ENCODE measurements around the gene SLC35E3. TPM values are rescaled to one million over a fixed set of nuclear protein-coding genes. Genes with fewer than 3 reads are reported as not detected.

The SLC35E3 gene
- total RNA-seq, 2 experiments from 2014 or later: 8.1 TPM

GRCh38 chr12:68775121-68775630 lies 29.2 kb downstream of the SLC35E3 start:
- POLR2A ChIA-PET: no interaction called here
- Mint-ChIP-seq H3K27ac (no peak overlapping the region), H3K9me3 (no peaks in the 10 kb centered on the region), H3K36me3 (ENCODE audit: low read depth) (no peaks in the 10 kb centered on the region), H3K4me3 (no peak overlapping the region), H3K4me1 (peaks cover 19% of the 10 kb centered on the region), H3K27me3 (no peaks in the 10 kb centered on the region)
- no peak for DNase-seq
- CTCF ChIA-PET: interaction anchor here (1.8 kb wide), 1 partner anchor 33 kb away, joined by 4 read pairs; the partner anchor contains the start of gene MDM2

GRCh38 chr12:68776976-68777610 lies 31.1 kb downstream of the SLC35E3 start:
- ChIA-PET CTCF (interaction anchor here (0.6 to 1.3 kb wide), 3 partner anchors 23 to 42 kb away, joined by 3 to 7 read pairs (median 4); no protein-coding TSS in a partner anchor), POLR2A (interaction anchor here (0.6 kb wide), 1 partner anchor 119 kb away, joined by 3 read pairs; no protein-coding TSS in a partner anchor)
- Mint-ChIP-seq H3K36me3 (ENCODE audit: low read depth) (no peaks in the 10 kb centered on the region), H3K27ac (no peak overlapping the region), H3K27me3 (no peaks in the 10 kb centered on the region), H3K4me1 (peaks cover 19% of the 10 kb centered on the region), H3K4me3 (no peak overlapping the region), H3K9me3 (no peaks in the 10 kb centered on the region)
- DNase-seq: no peak

- no peak for DNase-seq
- no peaks in the 10 kb centered on the region for H3K9me3 Mint-ChIP-seq
- H3K36me3 Mint-ChIP-seq (ENCODE audit: low read depth): no peaks in the 10 kb centered on the region
- POLR2A ChIA-PET: no interaction called here
- H3K4me3 Mint-ChIP-seq: no peak overlapping the region
- CTCF ChIA-PET: no interaction called here
- H3K27ac Mint-ChIP-seq: no peak overlapping the region
- H3K27me3 Mint-ChIP-seq: no peaks in the 10 kb centered on the region
- H3K4me1 Mint-ChIP-seq: no peaks in the 10 kb centered on the region
These were observed 33.3 kb downstream of the SLC35E3 start for GRCh38 chr12:68779280-68779679.

GRCh38 chr12:68780731-68781130 lies 34.8 kb downstream of the SLC35E3 start:
- no peak for DNase-seq

GRCh38 chr12:68781728-68782127 lies 35.8 kb downstream of the SLC35E3 start:
- no peaks in the 10 kb centered on the region for H3K9me3 Mint-ChIP-seq
- no peaks in the 10 kb centered on the region for H3K27me3 Mint-ChIP-seq
- no peak overlapping the region for H3K27ac Mint-ChIP-seq
- CTCF ChIA-PET: interaction anchor here (0.7 to 1.6 kb wide), 4 partner anchors 9 to 65 kb away, joined by 3 to 6 read pairs (median 4); no protein-coding TSS in a partner anchor
- no peaks in the 10 kb centered on the region for H3K4me1 Mint-ChIP-seq
- DNase-seq: no peak
- H3K4me3 Mint-ChIP-seq: no peak overlapping the region
- no peaks in the 10 kb centered on the region for H3K36me3 Mint-ChIP-seq (ENCODE audit: low read depth)
- POLR2A ChIA-PET: interaction anchor here (0.6 kb wide), 1 partner anchor 40 kb away, joined by 5 read pairs; no protein-coding TSS in a partner anchor

More at GRCh38 chr12:68780731-68781130, 34.8 kb downstream of the SLC35E3 start:
- no peaks in the 10 kb centered on the region for H3K9me3 Mint-ChIP-seq
- H3K36me3 Mint-ChIP-seq (ENCODE audit: low read depth): no peaks in the 10 kb centered on the region
- H3K4me3 Mint-ChIP-seq: no peak overlapping the region
- H3K27me3 Mint-ChIP-seq: no peaks in the 10 kb centered on the region
- ChIA-PET CTCF (interaction anchor here (1.2 kb wide), 1 partner anchor 52 kb away, joined by 4 read pairs; no protein-coding TSS in a partner anchor), POLR2A (no interaction called here)
- no peaks in the 10 kb centered on the region for H3K4me1 Mint-ChIP-seq
- no peak overlapping the region for H3K27ac Mint-ChIP-seq

GRCh38 chr12:68784015-68784414 lies 38.0 kb downstream of the SLC35E3 start:
- H3K4me3 Mint-ChIP-seq: no peak overlapping the region
- no peaks in the 10 kb centered on the region for H3K27me3 Mint-ChIP-seq
- H3K27ac Mint-ChIP-seq: no peak overlapping the region
- H3K36me3 Mint-ChIP-seq (ENCODE audit: low read depth): no peaks in the 10 kb centered on the region
- H3K4me1 Mint-ChIP-seq: peaks cover 5% of the 10 kb centered on the region
- POLR2A ChIA-PET: no interaction called here
- no peak for DNase-seq
- H3K9me3 Mint-ChIP-seq: no peaks in the 10 kb centered on the region
- CTCF ChIA-PET: interaction anchor here (0.6 to 1.5 kb wide), 2 partner anchors 24 to 130 kb away, joined by 3 to 5 read pairs; partner anchors contain the start of gene MDM2

- DNase-seq: no peak
- no peak overlapping the region for H3K27ac Mint-ChIP-seq
- H3K27me3 Mint-ChIP-seq: no peaks in the 10 kb centered on the region
- ChIA-PET POLR2A (no interaction called here), CTCF (interaction anchor here (0.5 to 1.5 kb wide), 2 partner anchors 23 to 141 kb away, joined by 3 to 5 read pairs; partner anchors contain the start of gene MDM2)
- peaks cover 5% of the 10 kb centered on the region for H3K4me1 Mint-ChIP-seq
- no peaks in the 10 kb centered on the region for H3K36me3 Mint-ChIP-seq (ENCODE audit: low read depth)
- H3K4me3 Mint-ChIP-seq: no peak overlapping the region
- no peaks in the 10 kb centered on the region for H3K9me3 Mint-ChIP-seq
These were observed 39.4 kb downstream of the SLC35E3 start for GRCh38 chr12:68785358-68785757.

- ChIA-PET POLR2A (no interaction called here), CTCF (interaction anchor here (1.5 kb wide), 1 partner anchor 22 kb away, joined by 5 read pairs; the partner anchor contains the start of gene MDM2)
- Mint-ChIP-seq H3K36me3 (ENCODE audit: low read depth) (no peaks in the 10 kb centered on the region), H3K4me1 (peaks cover 5% of the 10 kb centered on the region), H3K27ac (no peak overlapping the region), H3K9me3 (no peaks in the 10 kb centered on the region), H3K27me3 (no peaks in the 10 kb centered on the region), H3K4me3 (no peak overlapping the region)
- DNase-seq: no peak
These were observed 39.8 kb downstream of the SLC35E3 start for GRCh38 chr12:68785823-68786222.

GRCh38 chr12:68786929-68787328 lies 41.0 kb downstream of the SLC35E3 start:
- ChIA-PET CTCF (interaction anchor here (0.6 kb wide), 1 partner anchor 126 kb away, joined by 3 read pairs; no protein-coding TSS in a partner anchor), POLR2A (no interaction called here)
- Mint-ChIP-seq H3K9me3 (no peaks in the 10 kb centered on the region), H3K27me3 (no peaks in the 10 kb centered on the region), H3K27ac (no peak overlapping the region), H3K4me3 (no peak overlapping the region), H3K36me3 (ENCODE audit: low read depth) (no peaks in the 10 kb centered on the region), H3K4me1 (peaks cover 5% of the 10 kb centered on the region)
- no peak for DNase-seq

- Mint-ChIP-seq H3K27me3 (no peaks in the 10 kb centered on the region), H3K36me3 (ENCODE audit: low read depth) (no peaks in the 10 kb centered on the region), H3K27ac (no peak overlapping the region), H3K4me3 (no peak overlapping the region), H3K4me1 (peaks cover 5% of the 10 kb centered on the region), H3K9me3 (no peaks in the 10 kb centered on the region)
- CTCF ChIA-PET: interaction anchor here (1.4 kb wide), 1 partner anchor 41 kb away, joined by 3 read pairs; no protein-coding TSS in a partner anchor
- POLR2A ChIA-PET: no interaction called here
- no peak for DNase-seq
These were observed 42.7 kb downstream of the SLC35E3 start for GRCh38 chr12:68788554-68789143.

GRCh38 chr12:68789144-68789878 lies 43.3 kb downstream of the SLC35E3 start:
- CTCF ChIA-PET: interaction anchor here (1.4 kb wide), 2 partner anchors 29 to 41 kb away, joined by 3 to 4 read pairs; no protein-coding TSS in a partner anchor
- no peak overlapping the region for H3K4me3 Mint-ChIP-seq

GRCh38 chr12:68790081-68790951 lies 44.3 kb downstream of the SLC35E3 start:
- CTCF ChIA-PET: interaction anchor here (0.7 to 1.4 kb wide), 4 partner anchors 8 to 139 kb away, joined by 3 to 4 read pairs (median 4); no protein-coding TSS in a partner anchor

More at GRCh38 chr12:68789144-68789878, 43.3 kb downstream of the SLC35E3 start:
- H3K9me3 Mint-ChIP-seq: no peaks in the 10 kb centered on the region
- DNase-seq: no peak
- no peaks in the 10 kb centered on the region for H3K36me3 Mint-ChIP-seq (ENCODE audit: low read depth)
- no peaks in the 10 kb centered on the region for H3K27me3 Mint-ChIP-seq
- no peak overlapping the region for H3K27ac Mint-ChIP-seq
- POLR2A ChIA-PET: no interaction called here
- H3K4me1 Mint-ChIP-seq: peaks cover 5% of the 10 kb centered on the region

More at GRCh38 chr12:68790081-68790951, 44.3 kb downstream of the SLC35E3 start:
- no peak for DNase-seq
- Mint-ChIP-seq H3K36me3 (ENCODE audit: low read depth) (no peaks in the 10 kb centered on the region), H3K9me3 (no peaks in the 10 kb centered on the region), H3K27me3 (no peaks in the 10 kb centered on the region), H3K4me1 (peaks cover 5% of the 10 kb centered on the region), H3K27ac (no peak overlapping the region), H3K4me3 (no peak overlapping the region)
- POLR2A ChIA-PET: no interaction called here
